GM18907 (cell line): Measurements from ENCODE around the gene ICAM4.

Experiments
- ATAC-seq: cut with Tn5 transposase; IDR thresholded peaks from one replicate; pipeline ENCODE4 v1.9.1; 2021; ENCODE audit warnings: mild to moderate bottlenecking, moderate library complexity; ENCODE audit not compliant: unreplicated experiment

ICAM4 gene

GRCh38 chr19:10317045-10317856, 30.5 kb downstream of the ICAM4 start:
- no peak for ATAC-seq

DNA sequence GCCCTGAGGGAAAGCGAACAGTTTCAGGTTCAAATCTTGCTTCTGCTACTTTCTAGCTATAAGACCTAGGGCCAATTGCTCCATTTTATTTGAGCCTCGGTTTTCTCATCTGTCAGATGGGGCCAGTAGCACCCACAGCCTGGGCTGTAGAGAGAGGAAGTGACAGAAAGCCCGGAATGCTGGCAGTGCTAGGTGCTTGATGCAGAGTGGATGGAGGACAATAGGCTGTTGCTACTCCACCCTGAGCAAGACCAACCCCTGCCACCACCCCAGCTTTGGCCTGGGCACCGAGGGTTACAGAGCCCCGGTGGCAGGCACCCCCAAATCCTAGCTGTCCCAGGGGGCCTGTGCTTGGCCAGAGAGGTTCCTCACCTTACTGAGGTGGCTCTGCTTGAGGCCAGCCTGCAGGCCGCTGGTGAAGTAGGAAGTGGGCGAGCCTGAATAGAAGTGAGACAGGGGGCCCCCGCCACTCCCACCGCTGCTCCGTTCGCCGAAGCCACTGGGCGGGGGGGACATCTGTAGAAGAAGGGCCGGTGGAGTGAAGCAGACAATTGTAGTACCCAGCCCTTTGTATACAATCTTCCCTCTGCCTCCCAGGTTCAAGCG, 31.2 kb downstream of the ICAM4 start:
- no peak for ATAC-seq

- no peak for ATAC-seq
Measured at GRCh38 chr19:10318807-10319682, 32.3 kb downstream of the ICAM4 start.

GRCh38 chr19:10320602-10321416, 34.1 kb downstream of the ICAM4 start:
- ATAC-seq: no peak

DNA sequence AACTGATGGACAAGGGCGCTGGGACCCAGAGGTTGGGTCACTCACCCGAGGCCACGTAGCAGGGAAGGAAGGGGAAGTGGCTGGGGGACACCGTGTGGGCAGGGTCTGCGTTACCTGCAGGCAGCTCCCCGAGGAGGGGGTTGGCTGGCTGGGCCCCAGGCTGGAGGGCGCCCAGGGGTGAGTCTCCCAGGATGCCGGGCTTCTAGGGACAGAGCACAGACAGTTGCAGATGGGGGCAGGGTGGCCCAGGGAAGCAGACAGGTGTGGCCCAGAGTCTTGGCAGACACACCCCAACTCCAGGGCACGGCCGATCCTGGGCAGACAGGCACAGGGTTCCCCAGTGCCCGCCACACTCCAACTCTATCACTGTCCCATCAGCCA, 34.7 kb downstream of the ICAM4 start:
- ATAC-seq: no peak

GRCh38 chr19:10321874-10322835, 35.4 kb downstream of the ICAM4 start:
- ATAC-seq: no peak

DNA sequence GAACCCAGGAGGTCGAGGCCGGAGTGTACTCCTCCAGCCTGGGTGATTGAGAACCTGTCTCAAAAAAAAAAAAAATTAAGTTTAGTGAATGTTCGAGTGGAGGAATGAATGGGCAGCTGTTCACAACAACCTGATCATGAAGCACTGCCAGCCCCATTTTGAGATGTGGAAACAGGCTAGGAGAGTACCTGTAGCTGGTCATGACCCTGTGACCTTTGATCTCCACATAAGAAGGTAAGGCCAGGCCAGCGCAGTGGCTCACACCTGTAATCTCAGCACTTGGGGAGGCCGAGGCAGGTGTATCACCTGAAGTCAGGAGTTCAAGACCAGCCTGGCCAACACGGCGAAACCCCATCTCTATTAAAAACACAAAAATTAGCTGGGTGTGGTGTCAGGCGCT, 39.0 kb downstream of the ICAM4 start:
- ATAC-seq: no peak

- no peak for ATAC-seq
Measured at GRCh38 chr19:10327793-10328192, 41.0 kb downstream of the ICAM4 start.

- no peak for ATAC-seq
Measured at GRCh38 chr19:10328558-10329429, 42.0 kb downstream of the ICAM4 start.

DNA sequence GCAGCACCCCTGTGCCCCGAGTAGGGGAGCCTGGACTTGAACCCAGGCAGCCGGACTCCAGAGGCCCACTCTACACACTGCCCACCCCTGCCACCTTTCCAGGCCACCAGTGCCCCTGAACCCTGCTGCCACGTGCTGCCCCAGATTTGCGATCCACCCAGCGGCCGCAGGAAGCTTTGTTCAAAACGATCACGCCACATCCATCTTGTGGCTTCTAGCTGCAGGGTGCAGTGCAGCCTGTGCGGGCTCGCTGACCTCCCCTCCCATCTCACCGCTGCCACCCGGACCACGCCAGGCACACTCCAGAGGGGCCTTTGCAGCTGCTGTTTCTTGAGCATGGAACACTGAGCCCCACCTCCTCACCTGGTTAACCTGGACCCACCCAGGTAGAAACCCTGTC, 42.8 kb downstream of the ICAM4 start:
- no peak for ATAC-seq

GRCh38 chr19:10332158-10332964, 45.6 kb downstream of the ICAM4 start:
- ATAC-seq: peak; percentile 6

DNA sequence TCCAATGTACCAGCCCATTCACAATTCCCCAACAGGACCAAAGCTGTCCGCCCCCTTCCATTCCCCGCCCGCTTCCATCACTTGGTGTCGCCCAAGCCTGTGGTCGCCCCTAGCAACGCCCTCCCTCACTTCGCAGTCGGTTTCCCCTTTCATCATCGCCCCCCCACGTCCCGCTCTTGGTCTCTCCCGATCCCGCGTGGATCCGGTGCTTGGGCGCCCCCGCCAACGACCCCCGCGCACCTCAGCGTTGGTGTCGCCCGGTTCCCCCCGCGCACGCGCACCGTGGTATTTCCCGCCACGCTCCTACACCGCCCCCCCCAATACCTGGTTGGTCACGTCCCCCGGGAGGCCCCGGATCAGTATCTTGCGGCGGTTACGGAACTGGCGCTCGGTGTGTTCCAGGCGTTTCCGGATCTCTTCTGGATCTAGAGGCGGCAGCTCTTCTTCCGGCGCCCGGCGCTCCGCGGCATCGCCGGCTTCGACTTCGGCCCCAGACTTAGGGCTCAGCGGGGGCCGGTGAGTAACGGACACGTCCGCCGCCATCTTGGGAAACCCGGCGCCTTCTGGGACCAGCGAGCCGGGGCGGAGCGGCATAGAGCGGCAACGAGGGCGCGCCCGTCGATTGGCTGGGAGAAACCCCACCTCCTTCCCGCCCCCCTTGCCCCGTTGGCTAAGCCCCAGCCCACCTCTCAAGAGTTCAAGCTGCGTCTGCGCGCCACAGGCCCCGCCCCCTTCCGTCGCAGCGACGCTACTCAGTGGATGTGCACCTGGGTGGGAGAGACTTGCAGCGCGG, 46.4 kb downstream of the ICAM4 start, which contains the start of gene RAVER1:
Gene RAVER1, minus strand, starts transcription at position 565 of the 793 bp plus-strand sequence. Its CDS starts 22 bp downstream, at position 543.
- ATAC-seq: peak; percentile 82

GRCh38 chr19:10333758-10334587, 47.2 kb downstream of the ICAM4 start:
- ATAC-seq: no peak

GRCh38 chr19:10334588-10335351, 48.0 kb downstream of the ICAM4 start:
- no peak for ATAC-seq

- no peak for ATAC-seq
Measured at GRCh38 chr19:10335352-10335985, 48.7 kb downstream of the ICAM4 start.
